GM21717 (cell line): ENCODE measurements around the gene CACNA1D.

Experiments
- ATAC-seq: cut with Tn5 transposase; IDR thresholded peaks from one replicate; pipeline ENCODE4 v1.9.1; 2021; ENCODE audit warnings: mild to moderate bottlenecking, moderate library complexity; ENCODE audit not compliant: unreplicated experiment

The CACNA1D gene

GRCh38 chr3:53775018-53775417, 280.6 kb downstream of the CACNA1D start:
- no peak for ATAC-seq

GRCh38 chr3:53775834-53776251, 281.4 kb downstream of the CACNA1D start:
- ATAC-seq, result no peak

- no peak for ATAC-seq
Measured at GRCh38 chr3:53776494-53777101, 282.2 kb downstream of the CACNA1D start.

DNA sequence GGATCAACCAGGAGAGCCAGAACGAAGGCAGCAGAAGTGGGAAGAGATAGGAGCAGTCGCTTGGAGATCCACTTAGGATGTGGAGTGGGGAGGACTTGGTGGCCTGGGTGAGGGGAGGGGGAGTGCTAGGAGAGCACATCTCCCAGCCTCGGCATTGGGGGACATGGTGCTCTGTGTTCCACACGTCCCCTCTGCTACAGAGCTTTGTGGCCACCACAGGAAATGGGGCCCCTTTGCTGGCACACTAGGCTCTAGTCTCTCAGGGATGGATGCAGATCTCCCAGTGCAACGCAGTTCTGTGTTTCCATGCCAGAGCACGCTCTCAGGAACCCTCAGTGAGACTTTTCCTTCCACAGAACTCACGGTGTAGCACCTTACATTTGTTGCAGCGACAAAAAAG, 283.1 kb downstream of the CACNA1D start:
- no peak for ATAC-seq

DNA sequence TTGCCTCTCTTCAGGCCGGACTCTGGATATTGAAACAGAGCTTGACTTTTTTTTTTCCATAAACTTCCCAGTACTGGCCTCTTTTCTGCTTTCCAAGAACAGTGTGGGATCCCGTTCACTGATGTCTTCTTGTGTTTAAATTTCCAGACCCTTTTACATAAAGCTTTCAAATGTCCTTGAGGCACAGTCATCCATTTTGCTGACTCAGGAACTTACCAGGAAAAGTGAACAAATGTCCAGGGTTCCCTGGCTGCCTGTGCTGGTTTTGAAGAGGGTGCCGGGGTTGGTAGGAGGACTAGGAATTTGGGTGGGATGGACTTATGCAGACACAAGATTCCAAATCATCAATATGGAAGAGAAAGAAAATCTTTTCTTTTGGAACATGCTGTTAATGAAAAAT, 283.7 kb downstream of the CACNA1D start:
- no peak for ATAC-seq

DNA sequence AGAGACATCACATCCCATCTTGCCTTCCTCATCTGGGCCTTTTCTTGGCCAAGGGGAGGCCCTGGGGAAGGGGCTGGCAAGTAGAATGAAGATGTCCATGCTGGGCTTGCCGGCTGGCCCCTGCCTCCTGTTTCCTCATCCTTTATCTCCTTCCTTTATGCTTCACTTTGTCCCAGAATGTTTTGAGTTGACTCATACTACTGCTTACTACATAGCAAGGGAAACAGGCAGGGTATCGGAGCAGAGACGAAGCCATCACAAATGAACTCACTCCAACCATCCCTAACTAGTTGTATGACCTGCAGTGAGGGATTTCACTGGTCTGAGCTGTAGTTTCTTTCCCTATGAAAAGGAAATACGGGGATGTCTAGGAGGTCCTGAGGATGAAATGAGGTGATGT, 285.8 kb downstream of the CACNA1D start:
- no peak for ATAC-seq

GRCh38 chr3:53780806-53781205, 286.4 kb downstream of the CACNA1D start:
- ATAC-seq, result no peak

GRCh38 chr3:53787016-53787415, 292.6 kb downstream of the CACNA1D start:
- ATAC-seq, result no peak

DNA sequence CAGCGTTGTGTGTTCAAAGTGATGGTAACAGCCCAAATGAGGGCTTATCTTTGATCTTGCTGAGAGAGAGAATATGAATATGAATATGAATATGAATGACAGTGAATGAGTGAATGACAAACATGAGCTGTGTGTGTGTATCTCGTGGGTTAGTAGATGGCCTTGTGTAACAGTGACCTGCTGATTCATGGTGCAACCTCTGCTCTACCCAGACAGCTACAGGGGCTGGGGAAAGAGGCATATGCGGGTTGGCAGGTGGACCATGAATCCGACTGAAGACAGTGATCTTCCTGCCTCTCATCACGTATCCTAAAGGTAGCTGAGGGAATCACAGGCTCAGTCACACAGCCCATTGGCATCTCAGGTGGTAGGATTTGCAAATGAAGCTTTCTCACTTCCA, 293.6 kb downstream of the CACNA1D start:
- ATAC-seq, result no peak

GRCh38 chr3:53789459-53789858, 295.0 kb downstream of the CACNA1D start:
- no peak for ATAC-seq

GRCh38 chr3:53790470-53790869, 296.1 kb downstream of the CACNA1D start:
- ATAC-seq, result no peak

DNA sequence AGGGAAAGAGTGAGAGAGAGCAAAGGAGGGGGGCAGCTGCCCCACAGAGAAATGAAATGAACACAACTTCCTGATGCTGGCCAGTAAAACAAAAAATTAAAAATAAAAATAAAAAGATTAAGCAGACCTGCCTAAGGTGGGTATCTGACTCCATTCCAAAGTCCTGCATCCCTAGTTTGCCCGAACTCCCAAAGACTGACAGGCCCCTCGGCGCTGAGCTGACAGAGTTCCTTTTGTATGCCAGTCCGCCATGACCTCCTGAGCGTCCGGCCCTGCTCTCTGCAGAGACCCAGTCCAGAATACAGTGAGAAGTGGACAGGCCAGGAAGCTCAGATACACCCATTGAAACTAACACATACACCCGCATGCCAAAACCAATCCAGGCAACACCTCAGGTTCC, 296.9 kb downstream of the CACNA1D start:
- ATAC-seq, result no peak

GRCh38 chr3:53792866-53793265, 298.5 kb downstream of the CACNA1D start:
- no peak for ATAC-seq

DNA sequence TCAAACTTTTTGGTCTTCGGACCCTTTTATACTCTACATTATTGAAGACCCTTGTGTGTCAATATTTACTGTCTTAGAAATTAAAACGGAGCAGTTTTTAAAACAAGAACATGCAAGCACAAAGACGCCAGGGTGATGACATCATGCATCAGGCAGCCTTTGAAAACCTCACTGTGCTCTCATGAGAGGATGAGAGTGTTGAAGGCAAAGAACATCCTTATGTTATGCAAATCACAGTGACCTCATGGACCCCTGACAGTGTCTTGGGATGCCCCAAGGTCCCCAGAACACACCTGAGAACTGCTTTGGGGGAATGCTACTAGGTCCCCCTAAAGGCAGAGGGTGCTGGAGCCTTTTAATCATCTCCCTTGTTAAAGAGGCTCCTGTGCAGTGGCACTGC, 300.2 kb downstream of the CACNA1D start:
- no peak for ATAC-seq

DNA sequence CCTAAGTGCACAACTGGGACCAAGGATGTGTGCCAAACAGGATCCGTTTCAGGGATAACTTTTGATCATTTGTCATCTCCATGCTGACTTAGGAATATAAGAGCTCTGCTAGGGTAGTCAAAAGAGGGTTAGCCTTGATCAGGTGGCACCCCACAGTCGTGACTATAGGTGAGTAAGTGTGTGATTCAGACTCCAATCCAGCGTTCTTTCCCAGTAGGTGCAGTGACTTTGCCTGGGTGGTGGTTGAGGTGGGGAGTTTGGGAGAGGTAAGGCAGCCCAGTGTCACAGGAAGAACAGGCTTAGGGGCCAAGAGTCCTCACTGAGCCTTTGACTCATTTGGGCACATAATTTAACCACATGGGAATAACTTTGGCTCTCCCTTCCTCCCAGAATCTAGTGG, 300.8 kb downstream of the CACNA1D start:
- ATAC-seq, result no peak

DNA sequence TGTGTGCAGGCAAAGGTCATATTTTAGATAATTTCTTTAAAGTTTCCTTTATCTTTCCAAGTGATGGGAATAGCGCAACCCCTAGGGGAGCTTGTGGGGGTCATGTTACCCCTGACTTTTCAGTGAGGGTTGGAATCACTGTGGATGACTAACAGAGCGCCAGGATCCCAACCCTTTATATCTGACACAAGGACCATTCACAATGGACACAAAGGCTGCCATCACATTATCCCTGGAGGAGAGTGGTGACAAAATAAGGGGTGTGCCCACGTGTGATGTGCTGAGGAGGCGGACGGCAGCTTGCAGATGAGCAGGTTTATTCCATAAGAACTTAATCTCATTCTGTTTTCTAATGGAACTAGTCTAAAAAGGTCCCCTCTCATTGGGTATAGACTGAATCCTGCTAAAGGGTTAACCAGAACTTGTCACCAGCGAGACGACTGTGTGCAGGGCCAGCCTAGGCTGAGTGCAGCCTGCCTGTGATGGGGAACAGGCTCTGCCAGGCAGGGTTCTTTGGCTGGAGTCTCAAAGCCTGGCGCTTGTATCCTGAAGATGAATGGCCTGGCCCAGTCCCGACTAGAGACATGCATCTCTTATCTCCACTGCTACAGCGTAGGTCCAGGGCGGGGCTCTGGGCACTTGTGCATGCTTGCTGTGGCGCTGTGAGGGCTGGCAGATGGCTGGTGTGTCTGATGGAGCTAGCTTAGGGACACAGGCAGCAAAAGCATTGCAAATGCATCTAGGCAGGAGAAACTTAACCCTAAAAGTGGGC, 301.6 kb downstream of the CACNA1D start:
- ATAC-seq, result no peak

GRCh38 chr3:53798144-53798543, 303.7 kb downstream of the CACNA1D start:
- ATAC-seq, result no peak

DNA sequence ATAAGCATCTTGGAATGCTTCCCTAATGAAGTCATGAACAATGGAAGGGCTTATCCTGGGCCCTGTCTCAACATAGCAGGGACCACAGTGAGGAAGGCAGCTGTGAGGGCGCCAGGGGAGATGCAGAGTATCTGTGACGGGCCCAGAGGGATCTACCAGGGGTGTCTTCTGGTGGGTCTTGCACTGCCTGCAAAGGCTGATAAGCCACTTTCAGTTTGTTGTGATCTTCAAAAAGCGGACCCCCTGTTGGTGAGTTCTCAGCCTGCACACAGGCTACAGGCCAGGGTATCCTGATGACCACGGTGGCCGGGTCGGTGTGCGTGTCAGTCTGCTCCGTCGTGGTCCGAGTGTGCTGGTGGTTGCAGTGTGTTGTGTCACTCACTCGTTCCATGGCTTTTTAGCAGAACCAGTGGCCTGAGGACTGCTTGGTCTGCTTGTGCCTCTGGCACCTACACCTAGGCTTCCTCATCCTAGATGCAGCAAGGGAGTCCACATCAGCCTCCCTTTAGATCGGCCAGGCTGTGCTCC, 305.0 kb downstream of the CACNA1D start:
- no peak for ATAC-seq

DNA sequence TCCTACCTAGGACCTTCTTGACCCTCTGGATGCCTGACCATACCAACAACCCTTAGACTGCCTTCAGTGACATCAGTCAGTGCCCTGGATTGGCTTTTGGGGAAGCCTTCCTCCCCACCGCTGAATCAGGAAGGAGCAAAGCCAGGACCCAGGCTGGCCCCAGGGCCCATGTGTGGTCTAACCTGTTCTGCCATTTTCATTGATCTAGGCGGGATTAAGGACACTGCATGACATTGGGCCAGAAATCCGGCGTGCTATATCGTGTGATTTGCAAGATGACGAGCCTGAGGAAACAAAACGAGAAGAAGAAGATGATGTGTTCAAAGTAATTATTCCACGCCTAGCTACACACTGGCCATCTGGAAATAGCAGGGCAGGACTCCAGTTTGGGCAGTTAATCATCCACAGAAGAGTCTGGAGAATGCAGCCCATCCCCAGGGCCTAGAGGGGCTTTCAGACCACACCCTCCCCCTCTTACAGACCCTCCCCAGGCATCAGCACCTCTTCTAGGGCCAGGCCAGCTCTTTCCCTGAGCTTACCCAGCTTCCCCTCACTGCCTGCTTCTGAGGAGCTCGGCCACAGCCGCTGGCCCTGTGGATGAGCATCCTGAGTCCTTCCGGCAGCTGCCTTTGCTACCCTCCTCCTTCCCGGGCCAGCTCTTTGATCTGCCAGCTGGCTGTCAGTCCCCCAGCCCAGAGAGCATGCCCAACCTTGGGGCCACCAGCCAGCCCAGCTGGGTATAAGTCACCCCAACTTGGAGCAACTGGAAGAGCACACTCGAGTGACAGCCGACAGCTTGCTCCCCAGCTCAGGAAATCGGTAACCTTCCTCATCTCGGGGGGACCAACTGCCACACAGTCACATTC, 305.9 kb downstream of the CACNA1D start:
- ATAC-seq, result no peak

DNA sequence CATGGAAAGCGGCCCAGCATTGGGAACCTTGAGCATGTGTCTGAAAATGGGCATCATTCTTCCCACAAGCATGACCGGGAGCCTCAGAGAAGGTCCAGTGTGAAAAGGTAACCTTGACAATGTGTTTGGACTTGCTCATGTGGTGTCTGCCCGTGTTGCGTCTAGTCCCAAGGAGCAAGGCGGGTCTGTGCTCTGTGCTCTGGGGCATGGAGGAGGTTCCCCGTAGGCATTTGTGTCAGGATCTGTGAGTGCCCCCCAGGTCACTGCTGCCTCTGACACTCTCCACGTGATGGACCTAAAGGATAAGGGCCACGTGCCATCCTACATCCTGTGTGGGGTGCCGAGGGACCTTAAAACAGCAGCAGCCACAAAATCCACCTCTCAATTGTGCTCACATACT, 306.9 kb downstream of the CACNA1D start:
- ATAC-seq, result no peak

- no peak for ATAC-seq
Measured at GRCh38 chr3:53802256-53802880, 308.0 kb downstream of the CACNA1D start.
